HepG2 (cell line): Measurements from ENCODE around the gene ZNF697. TPM values are rescaled to one million over a fixed set of nuclear protein-coding genes. Genes with fewer than 3 reads are reported as not detected.

Experiments used
- ATAC-seq: fragments of 200-7000 bp; cut with Tn5 transposase; 3 replicates; pipeline ENCODE4 v1.9.1; 2020; ENCODE audit warnings: mild to moderate bottlenecking, moderate library complexity
- BruUV-seq: library from RNA; stranded (reverse); fragments of 400-500 nt; replicated peaks from 2 replicates; lab custom pipeline; 2021; lab: Mats Ljungman, UMichigan
- CTCF ChIA-PET: fragments of 300-600 bp; formaldehyde crosslinking; extraction: SDS; loops from one replicate; lab custom pipeline; 2021; ENCODE audit warnings: low total read pairs, inconsistent platforms, low intra/inter-chr PET ratio; lab: Yijun Ruan, JAX
- POLR2A ChIA-PET: fragments of 350-600 bp; sonication (Branson Sonifier 250); formaldehyde crosslinking; loops from one replicate; lab custom pipeline; 2020; ENCODE audit warnings: antibody characterized with exemption, inconsistent platforms; lab: Yijun Ruan, JAX
- DNase-seq: peaks from one replicate; pipeline ENCODE4 v3.0.0-alpha.2; 2015; ENCODE audit warnings: low spot score
- FAIRE-seq: peaks from 3 replicates; lab custom pipeline; 2011; peaks lifted over from hg19 to GRCh38; lab: Jason Lieb, UNC
- H2AFZ ChIP-seq: one replicate; pipeline ENCODE4 v1.6.1; 2011; ENCODE audit warnings: low read length, inconsistent platforms
- H3K27ac ChIP-seq: fragments of 300-600 bp; 3 replicates; pipeline ENCODE4 v1.8.0; 2011; ENCODE audit warnings: mixed run types, mild to moderate bottlenecking, mixed read lengths, low read length, inconsistent platforms; ENCODE audit not compliant: insufficient read depth; ENCODE audit errors: extremely low read length
- H3K27me3 ChIP-seq, 2 experiments: fragments of 200-600 bp in 1 of 2; 2 replicates in 1 of 2; 3 replicates in 1 of 2; pipeline versions ENCODE4 v1.6.0 to v1.8.0; 2011; ENCODE audit warnings: low read length in 2 of 2, mild to moderate bottlenecking in 2 of 2, moderate library complexity in 2 of 2, inconsistent platforms in 1 of 2; ENCODE audit not compliant: insufficient read depth in 2 of 2, control insufficient read depth in 1 of 2
- H3K36me3 ChIP-seq, 2 experiments: fragments of 200-600 bp in 1 of 2; replicated peaks in 1 of 2; 2 replicates in 1 of 2; 3 replicates in 1 of 2; pipeline versions ENCODE4 v1.5.1 to v1.8.0; 2011; ENCODE audit warnings: low read length in 2 of 2, inconsistent platforms in 1 of 2; ENCODE audit not compliant: insufficient read depth in 2 of 2, control insufficient read depth in 1 of 2
- H3K4me1 ChIP-seq: 2 replicates; pipeline ENCODE4 v1.5.1; 2012; ENCODE audit warnings: low read length, inconsistent platforms; ENCODE audit not compliant: insufficient read depth
- H3K4me2 ChIP-seq: 2 replicates; pipeline ENCODE4 v1.6.0; 2011; ENCODE audit warnings: low read depth, low read length, inconsistent platforms
- H3K4me3 ChIP-seq, 3 experiments: fragments of 200-600 bp in 1 of 3; sonication (generic), shearing (Covaris generic) in 1 of 3; replicated peaks in 1 of 3; 2 replicates each; pipeline ENCODE4 v1.5.1; 2011 to 2016; ENCODE audit warnings: low read length in 3 of 3, inconsistent platforms in 2 of 3, low read depth in 2 of 3, mild to moderate bottlenecking in 2 of 3, control low read depth in 1 of 3, mixed read lengths in 1 of 3; ENCODE audit not compliant: insufficient read depth in 1 of 3
- H3K79me2 ChIP-seq: one replicate; pipeline ENCODE4 v1.6.1; 2011; ENCODE audit warnings: low read length, inconsistent platforms; ENCODE audit not compliant: insufficient read depth
- H3K9ac ChIP-seq: 2 replicates; pipeline ENCODE4 v1.6.0; 2011; ENCODE audit warnings: mild to moderate bottlenecking, low read depth, low read length, inconsistent platforms; ENCODE audit not compliant: insufficient read depth
- H3K9me3 ChIP-seq: 2 replicates; pipeline ENCODE4 v1.5.1; 2012; ENCODE audit warnings: mild to moderate bottlenecking, low read length
- H4K20me1 ChIP-seq: 2 replicates; pipeline ENCODE4 v1.6.0; 2011; ENCODE audit warnings: inconsistent platforms, mild to moderate bottlenecking, low read length, moderate library complexity; ENCODE audit not compliant: insufficient read depth
- BCL6 ChIP-seq: IDR thresholded peaks from 2 replicates; pipeline ENCODE4 v1.6.1; 2016; ENCODE audit warnings: missing genetic modification reagents, missing compliant biosample characterization
- CEBPB ChIP-seq: IDR thresholded peaks from 2 replicates; pipeline ENCODE4 v1.6.1; 2011; ENCODE audit warnings: low read depth, low read length, improper control_type of control experiment, borderline replicate concordance
- CTCF ChIP-seq: sonication (generic); formaldehyde crosslinking; IDR thresholded peaks from 2 replicates; pipeline ENCODE4 v1.5.0; 2020; ENCODE audit warnings: mild to moderate bottlenecking, missing genetic modification reagents, moderate library complexity
- ETS1 ChIP-seq: sonication (generic); formaldehyde crosslinking; IDR thresholded peaks from 2 replicates; pipeline ENCODE4 v1.4.0; 2020; ENCODE audit warnings: missing genetic modification reagents
- EZH2 ChIP-seq: conservative IDR thresholded peaks from 2 replicates; pipeline ENCODE4 v1.6.1; 2012; ENCODE audit warnings: mild to moderate bottlenecking, low read depth, low read length, moderate library complexity
- FOSL2 ChIP-seq: sonication (generic); formaldehyde crosslinking; IDR thresholded peaks from 2 replicates; pipeline ENCODE4 v1.4.0; 2020; ENCODE audit warnings: missing genetic modification reagents
- MZF1 ChIP-seq: sonication (generic); formaldehyde crosslinking; IDR thresholded peaks from 2 replicates; pipeline ENCODE4 v1.8.1; 2023; ENCODE audit warnings: mild to moderate bottlenecking, missing genetic modification reagents, borderline replicate concordance
- POLR2AphosphoS2 ChIP-seq: IDR thresholded peaks from 2 replicates; pipeline ENCODE4 v1.6.1; 2011; ENCODE audit warnings: low read depth, low read length, improper control_type of control experiment
- SALL2 ChIP-seq: sonication (generic); formaldehyde crosslinking; IDR thresholded peaks from 2 replicates; pipeline ENCODE4 v1.8.1; 2023; ENCODE audit warnings: mild to moderate bottlenecking, missing genetic modification reagents, inconsistent platforms
- SAP130 ChIP-seq: IDR thresholded peaks from 2 replicates; pipeline ENCODE4 v1.6.1; 2016; ENCODE audit warnings: low read depth
- SMC3 ChIP-seq: IDR thresholded peaks from 2 replicates; pipeline ENCODE4 v1.6.1; 2011; ENCODE audit warnings: low read length, improper control_type of control experiment
- SOX13 ChIP-seq, 3 experiments: fragments of 450-650 bp in 1 of 3; sonication (generic) in 1 of 3; formaldehyde crosslinking in 1 of 3; IDR thresholded peaks in 2 of 3; conservative IDR thresholded peaks in 1 of 3; 2 replicates each; pipeline versions ENCODE4 v1.5.0 to v1.6.1; 2016 to 2020; ENCODE audit warnings: antibody characterized with exemption in 1 of 3, mild to moderate bottlenecking in 1 of 3, missing compliant biosample characterization in 1 of 3, missing genetic modification reagents in 1 of 3, moderate library complexity in 1 of 3
- STAG1 ChIP-seq: sonication (generic); formaldehyde crosslinking; IDR thresholded peaks from 2 replicates; pipeline ENCODE4 v1.4.0; 2020; ENCODE audit warnings: missing genetic modification reagents
- TEAD3 ChIP-seq: optimal IDR thresholded peaks from 2 replicates; pipeline ENCODE3; 2016; ENCODE audit warnings: borderline replicate concordance
- THYN1 ChIP-seq: sonication (generic); formaldehyde crosslinking; IDR thresholded peaks from 2 replicates; pipeline ENCODE4 v1.8.1; 2023; ENCODE audit warnings: low read depth, mild to moderate bottlenecking, moderate library complexity, missing genetic modification reagents, borderline replicate concordance
- ZFP36 ChIP-seq: fragments of 150-350 bp; IDR thresholded peaks from 2 replicates; pipeline ENCODE4 v1.6.1; 2018; ENCODE audit warnings: borderline replicate concordance, low read length, low read depth; ENCODE audit not compliant: partially characterized antibody
- ZFP90 ChIP-seq: sonication (generic); formaldehyde crosslinking; IDR thresholded peaks from 2 replicates; pipeline ENCODE4 v1.8.0; 2022; ENCODE audit warnings: missing genetic modification reagents, mild to moderate bottlenecking, inconsistent platforms, borderline replicate concordance
- ZNF362 ChIP-seq: sonication (generic); formaldehyde crosslinking; IDR thresholded peaks from 2 replicates; pipeline ENCODE4 v1.4.0; 2020; ENCODE audit warnings: missing genetic modification reagents, mild to moderate bottlenecking, borderline replicate concordance
- WGBS: methylation state at CpG from one replicate; pipeline ENCODE4 v1.1.6; 2017; ENCODE audit warnings: low lambda C conversion rate; 5-methylcytosine and 5-hydroxymethylcytosine counted together
- in situ Hi-C: cut with HindIII; loops from 2 replicates; pipeline ENCODE4 v1.10.0; 2017; ENCODE audit warnings: low pct_unique_long_range_greater_than_20kb; ENCODE audit not compliant: extremely low pct_ligation_motif_present
- intact Hi-C: fragments of 100-400 bp; cut with micrococcal nuclease; formaldehyde crosslinking; loops from one replicate; pipeline ENCODE4 v1.10.0; 2022; ENCODE audit not compliant: unreplicated experiment
- polyA plus RNA-seq, 8 experiments: library from polyadenylated mRNA; depleted of rRNA in 3 of 8; stranded (reverse) in 7 of 8; unstranded in 1 of 8; fragments of >200 nt; fragmentation: Illumina TruSeq in 4 of 8; extraction: Trizol in 4 of 8; gene quantifications; 2 replicates each; pipeline versions ENCODE4 v1.2.1 to v1.2.3, GENCODE V29; 2011 to 2016; ENCODE audit warnings: low read depth in 4 of 8, missing spikeins in 1 of 8, mixed read lengths in 1 of 8; ENCODE audit not compliant: insufficient read depth in 1 of 8
- total RNA-seq, 5 experiments: library from RNA; depleted of rRNA; stranded (reverse); fragments of >200 nt; fragmentation: Illumina TruSeq; extraction: Trizol; gene quantifications; 2 replicates each; pipeline ENCODE4 v1.2.3, GENCODE V29; 2016; ENCODE audit warnings: low read depth in 1 of 5

ZNF697 gene
- total and polyA plus RNA-seq, 2 of the 13 experiments (the other 11 are each of a cell fraction or from before 2014, with no cell fraction given), result 2.3 to 7.1 TPM

GRCh38 chr1:119674835-119675289 lies 26.8 kb upstream of the ZNF697 start (continued):
- TF ChIP-seq MZF1 (CRISPR knock-in tag), result no peak
- TF ChIP-seq SMC3, result peak; percentile 44; the same call in 1 of the 2 replicates
- no peak for TF ChIP-seq THYN1 (CRISPR knock-in tag)
- TF ChIP-seq CEBPB, result peak; percentile 11; the same call in 1 of the 2 replicates
- no peak for TF ChIP-seq POLR2AphosphoS2
- peak; percentile 71 for TF ChIP-seq CTCF (CRISPR knock-in tag)
- TF ChIP-seq ZFP36, result no peak
- peak; percentile 39 for TF ChIP-seq STAG1 (CRISPR knock-in tag)

- intact Hi-C loops, result no loop called here
- no peak overlapping the region for H2AFZ ChIP-seq
- 1% methylated on average over 4 of the region's 4 CpGs for WGBS
These were observed 26.1 kb upstream of the ZNF697 start for GRCh38 chr1:119674111-119674526.

More at GRCh38 chr1:119674111-119674526, 26.1 kb upstream of the ZNF697 start:
- TF ChIP-seq SALL2 (CRISPR knock-in tag), result no peak
- peak; percentile 50 for TF ChIP-seq TEAD3 (CRISPR knock-in tag)
- TF ChIP-seq FOSL2, result peak; percentile 47; the same call in 1 of the 2 replicates
- no peak for TF ChIP-seq ZNF362 (CRISPR knock-in tag)
- TF ChIP-seq SOX13 (IDR thresholded peaks at IDR 0.05), result no peak
- peak in 1 of 2 experiments; percentile 18; a peak in 1 of 4 replicates for TF ChIP-seq SOX13 (CRISPR knock-in tag; conservative IDR thresholded peaks at IDR 0.05 in 1 of 2, IDR thresholded peaks at IDR 0.05 in 1 of 2)
- TF ChIP-seq ZFP90 (CRISPR knock-in tag), result no peak
- peak; percentile 61 for TF ChIP-seq BCL6 (CRISPR knock-in tag)
- TF ChIP-seq SAP130, result no peak
- no peak for TF ChIP-seq ETS1
- no peak for TF ChIP-seq EZH2
- Histone ChIP-seq H4K20me1 (no peaks in the 10 kb centered on the region), H3K9ac (no peak overlapping the region), H3K79me2 (no peaks in the 10 kb centered on the region), H3K27me3 (no peaks in the 10 kb centered on the region; a peak in 1 of 5 replicates), H3K4me2 (peak overlapping the region; percentile 93), H3K27ac (no peak overlapping the region), H3K4me3 (peak overlapping the region in 1 of 3 experiments; percentile 29; a peak in 1 of 6 replicates), H3K4me1 (peaks cover 39% of the 10 kb centered on the region), H3K9me3 (no peaks in the 10 kb centered on the region), H3K36me3 (no peaks in the 10 kb centered on the region)
- DNase-seq, result peak; percentile 42
- BruUV-seq, result no TSS peak
- FAIRE-seq, result peak; percentile 8
- CTCF ChIA-PET, result interaction anchor here (1.9 to 3.1 kb wide), 3 partner anchors 11 to 63 kb away, joined by 4 to 35 read pairs (median 32); no protein-coding TSS in a partner anchor
- POLR2A ChIA-PET, result interaction anchor here (0.8 to 2.8 kb wide), 3 partner anchors 23 to 38 kb away, joined by 3 to 17 read pairs (median 9); partner anchors contain the start of genes PHGDH and ZNF697
- no peak for ATAC-seq
- in situ Hi-C loops, result no loop called here
